Measurements from ENCODE around the gene CHSY3. TPM values are rescaled to one million over a fixed set of nuclear protein-coding genes. Genes with fewer than 3 reads are reported as not detected.

Gene CHSY3
- total and polyA plus RNA-seq, 7 donors: 0.33 to 2.9 (median 0.67) TPM

- no peak for ATAC-seq
- H3K4me3 ChIP-seq: no peak overlapping the region
- peaks cover 3% of the 10 kb centered on the region for H3K4me1 ChIP-seq
- DNase-seq: no peak
- no peaks in the 10 kb centered on the region for H3K27me3 ChIP-seq (ENCODE audit: insufficient read depth in 3 of 3, low read length in 2 of 3)
- H3K9me3 ChIP-seq: no peaks in the 10 kb centered on the region
- no peaks in the 10 kb centered on the region for H3K36me3 ChIP-seq (ENCODE audit: insufficient read depth in 1 of 2, low read depth in 1 of 2)
- no peak overlapping the region for H3K27ac ChIP-seq
- intact Hi-C loops (cut with DNase I): no loop called here
- 93 to 97% (median 97%) methylated on average over 2 of the region's 2 CpGs for WGBS, 3 donors
- TF ChIP-seq CTCF (IDR thresholded peaks at IDR 0.05): no peak
Measured at GRCh38 chr5:129973716-129974426, 69.6 kb downstream of the CHSY3 start.

- DNase-seq (no peak), ATAC-seq (no peak)
- peaks cover 5% of the 10 kb centered on the region for H3K9me3 ChIP-seq
- TF ChIP-seq CTCF (IDR thresholded peaks at IDR 0.05): no peak
- no peaks in the 10 kb centered on the region for H3K27me3 ChIP-seq (ENCODE audit: insufficient read depth in 3 of 3, low read length in 2 of 3)
- intact Hi-C loops (cut with DNase I): no loop called here
- H3K36me3 ChIP-seq (ENCODE audit: insufficient read depth in 1 of 2, low read depth in 1 of 2): no peaks in the 10 kb centered on the region
- H3K27ac ChIP-seq: no peak overlapping the region
- no peaks in the 10 kb centered on the region for H3K4me1 ChIP-seq
- H3K4me3 ChIP-seq: no peak overlapping the region
Measured at GRCh38 chr5:129977810-129978209, 73.5 kb downstream of the CHSY3 start.

GRCh38 chr5:129978270-129978669 is 74.0 kb downstream of the CHSY3 start:
- Histone ChIP-seq H3K36me3 (ENCODE audit: insufficient read depth in 1 of 2, low read depth in 1 of 2) (no peaks in the 10 kb centered on the region), H3K4me1 (no peaks in the 10 kb centered on the region), H3K27ac (no peak overlapping the region), H3K4me3 (no peak overlapping the region), H3K9me3 (peaks cover 5% of the 10 kb centered on the region), H3K27me3 (ENCODE audit: insufficient read depth in 3 of 3, low read length in 2 of 3) (no peaks in the 10 kb centered on the region)
- 87 to 97% (median 95%) methylated on average over 1 of the region's 1 CpG for WGBS, 3 donors
- intact Hi-C loops (cut with DNase I): no loop called here
- no peak for DNase-seq
- no peak for TF ChIP-seq CTCF (IDR thresholded peaks at IDR 0.05)
- ATAC-seq: no peak

DNA sequence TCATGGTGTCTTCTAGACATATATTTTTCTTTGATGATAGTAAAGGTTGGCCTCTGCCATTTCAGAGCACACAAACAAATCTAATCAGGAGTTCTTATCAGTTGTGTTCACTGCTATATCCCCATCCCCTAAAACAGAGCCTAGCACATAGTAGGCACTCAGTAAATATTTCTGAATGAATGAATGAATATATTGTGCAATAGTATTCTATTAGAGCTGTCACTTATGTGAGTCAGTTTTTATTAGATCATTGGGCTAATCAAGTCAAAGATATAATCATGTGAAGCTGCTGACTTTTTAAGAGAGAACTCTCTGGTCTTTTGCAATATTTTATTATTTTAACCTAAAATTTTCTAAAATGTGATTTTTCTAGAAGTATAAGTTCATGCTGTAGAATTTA is 84.2 kb downstream of the CHSY3 start:
- no peaks in the 10 kb centered on the region for H3K27me3 ChIP-seq (ENCODE audit: insufficient read depth in 3 of 3, low read length in 2 of 3)
- no peak for TF ChIP-seq CTCF (IDR thresholded peaks at IDR 0.05)
- ATAC-seq (no peak), DNase-seq (no peak)
- peaks cover 17% of the 10 kb centered on the region for H3K9me3 ChIP-seq
- no peaks in the 10 kb centered on the region for H3K36me3 ChIP-seq (ENCODE audit: insufficient read depth in 1 of 2, low read depth in 1 of 2)
- no peak overlapping the region for H3K27ac ChIP-seq
- H3K4me1 ChIP-seq: no peaks in the 10 kb centered on the region
- H3K4me3 ChIP-seq: no peak overlapping the region
- intact Hi-C loops (cut with DNase I): no loop called here

DNA sequence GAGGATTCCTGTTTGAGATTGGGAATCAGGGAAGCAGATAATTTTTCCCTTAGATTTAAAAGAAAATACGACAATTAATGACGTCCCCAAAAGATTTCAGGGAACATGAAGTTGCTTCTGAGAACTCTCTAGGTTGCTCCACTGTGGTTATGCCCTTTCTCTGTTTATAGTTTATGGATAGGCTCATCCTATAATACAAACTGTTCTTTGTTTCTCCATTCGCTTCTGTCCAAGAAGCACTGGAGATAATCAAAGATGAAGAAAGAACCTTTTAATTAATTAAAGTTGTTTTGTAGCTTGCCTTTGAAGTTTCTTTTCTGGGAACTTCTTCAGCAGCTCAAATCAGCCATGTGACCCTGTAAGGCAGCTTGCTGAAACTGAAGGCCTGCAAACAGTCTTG is 87.5 kb downstream of the CHSY3 start:
- Histone ChIP-seq H3K9me3 (no peaks in the 10 kb centered on the region), H3K27ac (no peak overlapping the region), H3K4me1 (no peaks in the 10 kb centered on the region), H3K4me3 (no peak overlapping the region), H3K36me3 (ENCODE audit: insufficient read depth in 1 of 2, low read depth in 1 of 2) (no peaks in the 10 kb centered on the region), H3K27me3 (ENCODE audit: insufficient read depth in 3 of 3, low read length in 2 of 3) (no peaks in the 10 kb centered on the region)
- DNase-seq: no peak
- intact Hi-C loops (cut with DNase I): no loop called here
- WGBS, 3 donors: 82 to 88% (median 84%) methylated on average over 3 of the region's 3 CpGs
- no peak for TF ChIP-seq CTCF (IDR thresholded peaks at IDR 0.05)
- no peak for ATAC-seq
